Loucy (cell line): ENCODE results near the gene ERF.

Source experiments
- H2AFZ ChIP-seq: fragments of 200-600 bp; sonication (generic); 2 replicates; pipeline ENCODE4 v1.6.0; 2016; ENCODE audit warnings: antibody characterized with exemption, mild to moderate bottlenecking, low read length, moderate library complexity
- H3F3A ChIP-seq: fragments of 200-600 bp; 2 replicates; pipeline ENCODE4 v1.6.0; 2016; ENCODE audit warnings: antibody characterized with exemption, low read depth, mild to moderate bottlenecking
- H3K27me3 ChIP-seq: fragments of 200-600 bp; sonication (generic); 2 replicates; pipeline ENCODE4 v1.6.1; 2014; ENCODE audit warnings: low read length, mild to moderate bottlenecking; ENCODE audit not compliant: insufficient read depth, poor library complexity, severe bottlenecking
- H3K36me3 ChIP-seq: fragments of 200-600 bp; sonication (generic); 2 replicates; pipeline ENCODE4 v1.6.1; 2016; ENCODE audit warnings: low read length; ENCODE audit not compliant: insufficient read depth
- H3K4me1 ChIP-seq: fragments of 200-600 bp; sonication (generic); 2 replicates; pipeline ENCODE4 v1.5.1; 2014; ENCODE audit warnings: low read length, mild to moderate bottlenecking; ENCODE audit not compliant: insufficient read depth, poor library complexity, severe bottlenecking
- H3K4me2 ChIP-seq: fragments of 200-600 bp; sonication (generic); 2 replicates; pipeline ENCODE4 v1.6.0; 2014; ENCODE audit warnings: antibody characterized with exemption, low read length, low read depth, mild to moderate bottlenecking; ENCODE audit not compliant: poor library complexity, severe bottlenecking
- H3K4me3 ChIP-seq: fragments of 200-600 bp; sonication (generic); 2 replicates; pipeline ENCODE4 v1.5.1; 2014; ENCODE audit warnings: low read length, mild to moderate bottlenecking, mixed read lengths; ENCODE audit not compliant: poor library complexity, severe bottlenecking
- H3K79me2 ChIP-seq: fragments of 200-600 bp; sonication (generic); 2 replicates; pipeline ENCODE4 v1.6.1; 2014; ENCODE audit warnings: low read length; ENCODE audit not compliant: insufficient read depth
- H3K9ac ChIP-seq: fragments of 200-600 bp; sonication (generic); 2 replicates; pipeline ENCODE4 v1.6.0; 2014; ENCODE audit warnings: mild to moderate bottlenecking, low read depth, low read length, moderate library complexity; ENCODE audit not compliant: poor library complexity, severe bottlenecking
- H3K9me2 ChIP-seq: fragments of 200-600 bp; sonication (generic); replicated peaks from 2 replicates; pipeline ENCODE4 v1.6.1; 2016; ENCODE audit warnings: low read depth, low read length, mixed read lengths
- H3K9me3 ChIP-seq: fragments of 200-600 bp; sonication (generic); 2 replicates; pipeline ENCODE4 v1.6.1; 2014; ENCODE audit warnings: mild to moderate bottlenecking, antibody characterized with exemption, low read length, low read depth; ENCODE audit not compliant: insufficient read depth
- H4K20me1 ChIP-seq: fragments of 200-600 bp; sonication (generic); 2 replicates; pipeline ENCODE4 v1.6.0; 2014; ENCODE audit warnings: antibody characterized with exemption, low read length, mild to moderate bottlenecking; ENCODE audit not compliant: insufficient read depth, poor library complexity, severe bottlenecking
- CTCF ChIP-seq: fragments of 200-600 bp; sonication (generic); conservative IDR thresholded peaks from 2 replicates; pipeline ENCODE4 v1.5.1; 2014; ENCODE audit warnings: mild to moderate bottlenecking, antibody characterized with exemption, low read length
- EZH2phosphoT487 ChIP-seq: fragments of 200-600 bp; IDR thresholded peaks from 2 replicates; pipeline ENCODE4 v1.6.1; 2018; ENCODE audit warnings: antibody characterized with exemption, mild to moderate bottlenecking, moderate library complexity, borderline replicate concordance

ERF gene

GRCh38 chr19:42248270-42249148 lies 6.4 kb downstream of the ERF start:
- H3K9me3 ChIP-seq, result no peaks in the 10 kb centered on the region
- no peak overlapping the region for H2AFZ ChIP-seq
- no peaks in the 10 kb centered on the region for H3K36me3 ChIP-seq
- no peak overlapping the region for H3K4me3 ChIP-seq
- H3K27me3 ChIP-seq, result no peaks in the 10 kb centered on the region
- H3K9ac ChIP-seq, result no peak overlapping the region
- H3K4me1 ChIP-seq, result peaks cover 14% of the 10 kb centered on the region
- peaks cover 32% of the 10 kb centered on the region for H3K79me2 ChIP-seq
- no peaks in the 10 kb centered on the region for H4K20me1 ChIP-seq
- no peaks in the 10 kb centered on the region for H3F3A ChIP-seq
- TF ChIP-seq EZH2phosphoT487 (no peak), CTCF (no peak)
- no peaks in the 10 kb centered on the region for H3K9me2 ChIP-seq
- no peak overlapping the region for H3K4me2 ChIP-seq

- H3K4me1 ChIP-seq, result peaks cover 12% of the 10 kb centered on the region
- H3K27me3 ChIP-seq, result no peaks in the 10 kb centered on the region
- H3K79me2 ChIP-seq, result peaks cover 24% of the 10 kb centered on the region
- no peaks in the 10 kb centered on the region for H3K9me2 ChIP-seq
- no peaks in the 10 kb centered on the region for H3F3A ChIP-seq
- no peak for TF ChIP-seq CTCF
- no peak for TF ChIP-seq EZH2phosphoT487
- no peaks in the 10 kb centered on the region for H3K9me3 ChIP-seq
- H3K4me3 ChIP-seq, result no peak overlapping the region
- no peak overlapping the region for H3K4me2 ChIP-seq
- H3K36me3 ChIP-seq, result no peaks in the 10 kb centered on the region
- H3K9ac ChIP-seq, result no peak overlapping the region
- no peak overlapping the region for H2AFZ ChIP-seq
- H4K20me1 ChIP-seq, result no peaks in the 10 kb centered on the region
These were observed 7.2 kb downstream of the ERF start for GRCh38 chr19:42247640-42248199.

- H3K36me3 ChIP-seq, result no peaks in the 10 kb centered on the region
- H3K4me2 ChIP-seq, result no peak overlapping the region
- H3K4me1 ChIP-seq, result peaks cover 7% of the 10 kb centered on the region
- no peaks in the 10 kb centered on the region for H3K9me3 ChIP-seq
- H3K9ac ChIP-seq, result no peak overlapping the region
- H3K9me2 ChIP-seq, result no peaks in the 10 kb centered on the region
- no peak for TF ChIP-seq CTCF
- no peak for TF ChIP-seq EZH2phosphoT487
- no peaks in the 10 kb centered on the region for H4K20me1 ChIP-seq
- H3F3A ChIP-seq, result no peaks in the 10 kb centered on the region
- H3K79me2 ChIP-seq, result peaks cover 19% of the 10 kb centered on the region; the same call in 1 of the 2 replicates
- no peaks in the 10 kb centered on the region for H3K27me3 ChIP-seq
- H3K4me3 ChIP-seq, result no peak overlapping the region
- H2AFZ ChIP-seq, result no peak overlapping the region
These were observed 7.8 kb downstream of the ERF start for GRCh38 chr19:42246922-42247639.
